ENCODE results near the gene TEX14. TPM values are rescaled to one million over a fixed set of nuclear protein-coding genes. Genes with fewer than 3 reads are reported as not detected.
"Not testable (repeated sequence)": the region's sequence is repeated elsewhere in the genome, so short reads cannot be mapped to it uniquely, and the experiment has no call there.

The TEX14 gene
- total RNA-seq, 2 donors from 2014 or later = not detected

GRCh38 chr17:58564243-58564642, 127.6 kb downstream of the TEX14 start:
- Histone ChIP-seq H3K27me3 (no peaks in the 10 kb centered on the region), H3K36me3 (no peaks in the 10 kb centered on the region), H3K4me3 (no peak overlapping the region), H3K4me1 (no peaks in the 10 kb centered on the region), H3K27ac (no peak overlapping the region), H3K9me3 (no peaks in the 10 kb centered on the region)
- TF ChIP-seq, protein P1, sequence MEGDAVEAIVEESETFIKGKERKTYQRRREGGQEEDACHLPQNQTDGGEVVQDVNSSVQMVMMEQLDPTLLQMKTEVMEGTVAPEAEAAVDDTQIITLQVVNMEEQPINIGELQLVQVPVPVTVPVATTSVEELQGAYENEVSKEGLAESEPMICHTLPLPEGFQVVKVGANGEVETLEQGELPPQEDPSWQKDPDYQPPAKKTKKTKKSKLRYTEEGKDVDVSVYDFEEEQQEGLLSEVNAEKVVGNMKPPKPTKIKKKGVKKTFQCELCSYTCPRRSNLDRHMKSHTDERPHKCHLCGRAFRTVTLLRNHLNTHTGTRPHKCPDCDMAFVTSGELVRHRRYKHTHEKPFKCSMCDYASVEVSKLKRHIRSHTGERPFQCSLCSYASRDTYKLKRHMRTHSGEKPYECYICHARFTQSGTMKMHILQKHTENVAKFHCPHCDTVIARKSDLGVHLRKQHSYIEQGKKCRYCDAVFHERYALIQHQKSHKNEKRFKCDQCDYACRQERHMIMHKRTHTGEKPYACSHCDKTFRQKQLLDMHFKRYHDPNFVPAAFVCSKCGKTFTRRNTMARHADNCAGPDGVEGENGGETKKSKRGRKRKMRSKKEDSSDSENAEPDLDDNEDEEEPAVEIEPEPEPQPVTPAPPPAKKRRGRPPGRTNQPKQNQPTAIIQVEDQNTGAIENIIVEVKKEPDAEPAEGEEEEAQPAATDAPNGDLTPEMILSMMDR (IDR thresholded peaks at IDR 0.05) = no peak
- DNase-seq (ENCODE audit: low spot score) = no peak

DNA sequence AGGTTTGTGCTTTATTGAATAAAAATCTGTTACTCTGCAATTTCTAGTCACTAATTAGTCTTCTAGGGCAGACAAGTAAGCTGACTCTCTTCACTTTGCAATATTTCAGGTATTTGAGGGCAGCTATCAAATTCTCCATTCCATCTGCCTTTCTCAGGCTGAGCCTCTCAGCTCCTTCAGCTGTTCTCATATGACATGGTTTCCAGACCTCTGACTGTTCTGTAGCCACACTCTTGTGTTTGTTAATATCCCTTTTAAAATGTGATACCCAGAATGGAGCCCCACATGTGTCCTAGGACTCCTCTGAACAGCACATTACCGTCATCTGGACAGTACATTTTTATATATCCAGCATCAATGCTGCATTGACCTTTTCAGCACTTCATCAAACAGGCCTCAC, 131.3 kb downstream of the TEX14 start:
- TF ChIP-seq, protein P1 (IDR thresholded peaks at IDR 0.05) = no peak
- Histone ChIP-seq H3K4me1 (peaks cover 0 to 4% of the 10 kb centered on the region in 2 donors), H3K4me3 (no peak overlapping the region), H3K27me3 (no peaks in the 10 kb centered on the region), H3K27ac (no peak overlapping the region), H3K9me3 (no peaks in the 10 kb centered on the region), H3K36me3 (no peaks in the 10 kb centered on the region)
- no peak for DNase-seq (ENCODE audit: low spot score)

DNA sequence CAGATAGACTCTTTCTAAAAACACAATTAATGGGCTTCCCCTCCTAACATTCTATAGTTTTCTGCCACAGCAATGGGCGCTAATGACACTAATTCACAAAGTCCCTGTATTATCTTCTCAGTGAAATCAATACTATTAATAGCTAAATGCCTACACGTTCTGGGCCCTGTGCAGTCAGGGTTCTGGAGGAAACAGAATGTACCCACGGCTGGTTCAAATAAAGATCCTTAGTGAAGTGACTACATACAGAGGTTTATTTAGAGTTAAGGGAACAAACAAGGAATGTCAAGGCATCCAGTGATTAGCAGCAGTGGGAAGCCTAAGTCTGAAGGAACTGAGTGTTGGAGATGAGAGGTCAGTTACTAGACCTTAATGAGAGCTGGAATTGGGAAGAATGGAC, 133.9 kb downstream of the TEX14 start:
- H3K4me1 ChIP-seq = peaks cover 0 to 4% of the 10 kb centered on the region in 2 donors
- no peak for DNase-seq (ENCODE audit: low spot score)
- no peak overlapping the region for H3K4me3 ChIP-seq
- no peaks in the 10 kb centered on the region for H3K36me3 ChIP-seq
- peak overlapping the region in 1 of 2 donors; percentile 59 for H3K27ac ChIP-seq
- H3K9me3 ChIP-seq = no peaks in the 10 kb centered on the region
- no peaks in the 10 kb centered on the region for H3K27me3 ChIP-seq
- TF ChIP-seq, protein P1 (IDR thresholded peaks at IDR 0.05) = no peak

- no peaks in the 10 kb centered on the region for H3K36me3 ChIP-seq
- no peaks in the 10 kb centered on the region for H3K27me3 ChIP-seq
- peaks cover 0 to 4% of the 10 kb centered on the region in 2 donors for H3K4me1 ChIP-seq
- no peak for DNase-seq (ENCODE audit: low spot score)
- TF ChIP-seq, protein P1 (IDR thresholded peaks at IDR 0.05) = no peak
- H3K4me3 ChIP-seq = no peak overlapping the region
- H3K27ac ChIP-seq = no peak overlapping the region
- no peaks in the 10 kb centered on the region for H3K9me3 ChIP-seq
Observed at GRCh38 chr17:58556833-58557250, 135.0 kb downstream of the TEX14 start.

DNA sequence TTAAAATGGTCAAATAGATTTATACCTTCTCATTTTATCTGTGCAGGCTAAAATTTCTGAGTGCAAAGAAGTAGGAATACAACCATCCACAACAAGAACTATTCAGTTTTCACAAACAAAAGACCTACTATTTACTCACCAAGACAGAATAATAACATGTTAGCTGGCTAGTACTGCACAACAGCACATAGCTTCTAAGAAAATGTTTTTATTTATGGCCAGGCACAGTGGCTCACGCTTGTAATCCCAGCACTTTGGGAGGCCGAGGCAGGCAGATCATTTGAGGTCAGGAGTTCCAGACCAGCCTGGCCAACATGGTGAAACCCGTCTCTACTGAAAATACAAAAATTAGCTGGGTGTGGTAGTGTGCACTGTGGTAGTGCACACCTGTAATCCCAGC, 136.7 kb downstream of the TEX14 start:
- not testable (repeated sequence) for H3K4me1 ChIP-seq; H3K4me3 ChIP-seq; H3K36me3 ChIP-seq; H3K27me3 ChIP-seq; H3K27ac ChIP-seq; DNase-seq (ENCODE audit: low spot score); H3K9me3 ChIP-seq

GRCh38 chr17:58541249-58541648, 150.6 kb downstream of the TEX14 start:
- H3K36me3 ChIP-seq = no peaks in the 10 kb centered on the region
- TF ChIP-seq, protein P1 (IDR thresholded peaks at IDR 0.05) = peak in 1 of 2 donors; percentile 24
- DNase-seq (ENCODE audit: low spot score) = no peak
- peaks cover 0 to 25% of the 10 kb centered on the region in 2 donors for H3K4me1 ChIP-seq
- no peak overlapping the region for H3K27ac ChIP-seq
- H3K9me3 ChIP-seq = no peaks in the 10 kb centered on the region
- H3K4me3 ChIP-seq = no peak overlapping the region
- H3K27me3 ChIP-seq = no peaks in the 10 kb centered on the region

Measured in right atrium auricular region (tissue), 2 donors.